GM18520 (cell line): ENCODE data around the gene CBFA2T3.

Experiments
- ATAC-seq: cut with Tn5 transposase; IDR thresholded peaks from one replicate; pipeline ENCODE4 v1.9.1; 2021; ENCODE audit not compliant: unreplicated experiment

Gene CBFA2T3

DNA sequence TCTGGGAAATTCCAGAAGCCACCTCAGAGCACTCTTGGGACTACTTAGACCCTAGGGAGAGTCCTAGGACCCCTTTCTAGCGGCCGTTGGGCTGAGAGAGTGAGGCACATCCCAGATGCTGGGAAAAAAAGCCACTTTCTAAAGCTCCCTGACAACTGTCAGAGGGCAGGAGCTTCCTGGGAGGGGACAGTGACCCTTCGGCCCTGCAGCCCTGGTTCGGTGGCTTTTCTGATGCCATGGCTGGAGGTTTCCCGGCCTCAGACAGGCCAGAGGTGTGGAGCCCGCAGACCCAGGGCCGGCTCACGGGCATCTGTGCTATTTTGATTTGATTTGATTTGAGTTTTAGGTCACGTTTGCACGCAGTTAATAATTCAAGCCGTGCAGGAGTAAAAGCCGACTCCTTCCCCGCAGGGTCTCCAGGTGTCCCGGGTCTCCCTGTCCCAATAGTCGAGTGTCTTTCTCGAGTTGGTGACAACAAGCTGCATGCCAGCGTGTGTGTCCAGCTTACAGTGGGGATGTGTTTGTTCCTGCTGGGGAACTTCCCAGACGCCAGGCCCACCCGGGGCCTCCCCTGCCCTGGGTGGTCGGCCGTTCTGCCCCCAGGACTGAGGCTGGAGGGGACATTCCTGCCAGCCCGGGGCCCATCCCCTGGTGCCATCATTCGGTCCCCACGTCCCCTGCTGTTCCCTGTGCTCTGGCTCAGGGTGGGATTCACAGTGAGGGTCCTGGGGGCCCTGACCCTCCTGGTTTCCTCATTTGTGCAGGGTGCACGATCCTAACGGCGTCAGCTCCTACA, 1.0 kb upstream of the CBFA2T3 start:
- no peak for ATAC-seq

GRCh38 chr16:88976366-88977017, 515 bp downstream of the CBFA2T3 start:
- no peak for ATAC-seq

DNA sequence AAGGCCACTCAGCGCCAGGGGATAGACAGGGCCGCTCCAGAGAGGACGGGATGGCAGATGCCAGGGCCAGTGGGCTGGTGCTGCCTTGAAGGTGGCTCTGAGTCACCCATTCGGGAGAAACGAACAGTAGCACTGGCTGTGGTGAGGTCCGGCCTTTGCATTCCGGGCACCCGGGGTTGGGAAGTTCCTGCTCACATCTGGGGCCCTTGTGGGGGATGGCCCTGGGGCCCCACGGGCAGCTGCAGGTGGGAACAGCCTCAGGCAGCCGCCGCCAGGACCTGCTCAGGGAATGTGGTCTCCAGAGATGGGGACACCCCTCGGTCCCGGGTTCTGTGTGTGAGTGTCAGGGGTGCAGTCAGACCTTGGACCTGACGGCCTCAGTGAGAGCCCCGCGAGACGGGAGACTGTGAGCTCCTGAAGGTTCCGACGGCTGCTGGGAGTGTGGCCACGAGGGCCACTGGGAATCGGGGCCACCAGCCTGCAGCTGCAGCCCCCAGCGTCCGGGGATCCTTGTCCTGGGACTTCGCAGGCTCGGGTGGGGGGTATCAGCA, 1.4 kb downstream of the CBFA2T3 start:
- ATAC-seq, result no peak

- ATAC-seq, result no peak
These were observed 2.1 kb downstream of the CBFA2T3 start for GRCh38 chr16:88974916-88975215.

GRCh38 chr16:88974080-88974915, 2.7 kb downstream of the CBFA2T3 start:
- no peak for ATAC-seq

DNA sequence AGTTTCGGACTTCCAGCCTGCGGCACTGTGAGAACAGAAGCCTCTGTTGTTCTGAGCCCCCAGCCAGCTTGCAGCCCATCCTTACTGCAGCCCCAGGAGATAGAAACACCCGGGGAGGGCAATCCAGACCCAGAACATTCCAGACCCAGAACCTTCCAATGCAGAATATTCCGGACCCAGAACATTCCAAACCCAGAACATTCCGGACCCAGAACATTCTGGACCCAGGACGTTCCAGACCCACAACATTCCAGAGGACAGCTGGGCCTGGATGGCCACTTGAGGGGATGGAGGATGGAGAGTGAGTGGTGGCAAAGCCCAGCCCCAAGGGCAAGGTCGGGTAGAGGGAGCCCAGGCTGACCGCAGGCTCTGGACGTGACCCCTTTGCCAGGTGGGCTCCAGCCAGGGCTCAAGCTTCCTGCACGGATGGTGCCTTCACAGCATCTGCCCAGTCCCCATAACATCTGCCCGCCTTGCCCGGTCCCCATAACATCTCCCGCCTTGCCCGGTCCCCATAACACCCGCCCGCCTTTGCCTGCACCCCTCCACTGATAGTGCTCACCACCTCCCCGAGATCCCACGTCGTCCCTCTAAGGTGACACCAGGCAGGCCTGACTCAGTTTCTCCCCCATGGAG, 3.5 kb downstream of the CBFA2T3 start:
- no peak for ATAC-seq

DNA sequence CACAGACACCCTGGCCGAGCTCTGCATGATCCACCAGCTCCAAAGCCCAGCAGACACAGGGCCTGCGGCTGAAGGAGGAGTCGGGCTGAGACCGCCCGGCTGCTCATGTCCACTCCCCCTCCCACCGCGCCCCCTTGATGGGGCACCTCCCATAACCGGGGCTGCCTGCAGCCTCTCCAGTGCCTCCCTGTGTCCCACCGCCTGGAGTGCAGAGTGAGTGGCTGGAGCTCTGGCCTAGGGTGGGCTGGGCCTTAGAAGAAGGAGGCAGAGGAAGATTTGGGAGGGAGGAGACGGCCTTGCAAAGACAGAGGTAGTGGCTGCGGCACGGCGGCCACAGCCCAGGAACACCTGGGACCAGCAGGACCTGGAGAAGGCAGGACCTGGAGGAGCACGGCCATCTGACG, 4.0 kb downstream of the CBFA2T3 start:
- no peak for ATAC-seq

- no peak for ATAC-seq
These were observed 4.7 kb downstream of the CBFA2T3 start for GRCh38 chr16:88972349-88972748.

DNA sequence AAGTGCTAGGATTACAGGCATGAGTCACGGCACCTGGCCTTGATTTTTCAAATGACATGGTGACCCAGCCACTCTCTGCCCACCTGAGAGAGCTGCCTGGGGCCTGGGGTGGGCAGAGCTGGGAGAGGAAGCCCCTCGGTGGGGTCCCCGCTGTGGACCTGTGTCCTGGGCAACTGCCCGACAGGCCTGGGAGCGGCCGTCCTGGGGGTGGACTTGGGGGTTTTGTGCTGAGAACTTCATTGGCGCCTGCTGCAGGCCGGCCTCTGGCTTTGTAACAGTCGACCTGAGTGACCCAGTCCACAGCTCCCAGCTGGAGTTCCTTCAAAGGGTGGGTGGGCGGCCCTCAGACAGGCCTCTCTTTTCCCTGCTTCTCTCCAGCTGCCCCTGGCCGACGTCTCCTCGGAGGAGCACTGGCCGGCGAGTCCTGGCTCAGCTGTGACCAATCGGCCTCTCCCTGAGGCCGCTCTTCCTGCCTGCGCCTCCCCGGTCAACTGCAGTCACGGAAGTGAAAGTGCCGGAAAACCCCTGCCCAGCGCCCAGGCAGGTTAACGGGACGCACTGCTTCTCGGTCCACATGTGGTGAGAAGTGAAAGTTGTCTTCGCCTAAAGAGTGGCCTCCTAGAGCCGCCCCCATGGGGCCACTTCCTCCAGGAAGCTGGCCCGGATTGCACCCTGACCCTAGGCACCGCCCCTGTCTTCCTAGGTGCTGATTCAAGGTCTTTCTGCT, 5.5 kb downstream of the CBFA2T3 start:
- ATAC-seq, result peak; percentile 26

DNA sequence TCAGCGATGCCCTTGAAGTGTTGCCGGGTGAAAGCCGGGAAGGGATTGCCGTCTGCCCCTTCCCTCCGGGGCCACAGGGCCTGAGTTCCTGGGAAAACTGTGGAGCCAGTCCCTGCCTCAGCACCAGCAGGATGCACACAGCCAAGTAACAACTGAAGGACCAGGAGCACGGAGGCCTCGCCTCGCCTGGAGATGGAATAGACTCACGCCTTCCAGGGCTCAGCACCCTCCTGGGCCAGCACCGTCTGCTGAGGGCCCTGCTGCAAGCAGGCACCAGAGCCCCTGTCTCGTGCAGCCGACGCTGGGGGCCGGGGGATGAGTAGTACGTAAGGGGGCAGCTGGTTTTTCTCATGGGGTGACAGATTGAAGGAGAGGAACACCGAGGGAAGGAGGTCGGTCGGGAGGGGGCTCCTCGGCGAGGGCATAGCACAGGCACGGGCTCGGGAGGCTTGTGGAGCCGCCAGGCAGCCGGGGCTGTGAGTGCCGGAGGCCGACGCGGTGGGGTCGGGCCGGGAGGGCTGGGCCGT, 6.4 kb downstream of the CBFA2T3 start:
- no peak for ATAC-seq

DNA sequence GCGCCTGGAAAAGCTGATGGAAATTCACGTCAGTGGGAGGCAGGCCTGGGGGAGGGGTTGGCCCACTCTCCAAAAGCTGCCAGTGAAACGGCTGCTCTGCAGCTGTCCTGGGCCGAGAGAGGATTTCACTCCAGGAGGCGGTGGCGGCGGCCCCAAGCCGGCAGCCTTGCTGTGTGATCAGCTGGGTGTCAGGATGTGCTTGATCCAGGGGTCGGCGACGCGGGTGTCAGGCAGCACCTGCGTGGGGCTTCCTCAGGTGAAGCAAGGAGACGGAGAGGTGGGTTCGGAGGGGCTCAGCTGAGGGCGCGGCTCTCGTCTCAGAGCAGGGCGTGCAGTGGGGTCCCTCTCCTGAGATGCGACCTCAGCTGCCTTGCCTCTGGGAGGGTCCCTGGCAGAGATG, 7.0 kb downstream of the CBFA2T3 start:
- ATAC-seq, result no peak

GRCh38 chr16:88969361-88969831, 7.6 kb downstream of the CBFA2T3 start:
- ATAC-seq, result no peak

- ATAC-seq, result no peak
These were observed 8.3 kb downstream of the CBFA2T3 start for GRCh38 chr16:88968589-88969280.

DNA sequence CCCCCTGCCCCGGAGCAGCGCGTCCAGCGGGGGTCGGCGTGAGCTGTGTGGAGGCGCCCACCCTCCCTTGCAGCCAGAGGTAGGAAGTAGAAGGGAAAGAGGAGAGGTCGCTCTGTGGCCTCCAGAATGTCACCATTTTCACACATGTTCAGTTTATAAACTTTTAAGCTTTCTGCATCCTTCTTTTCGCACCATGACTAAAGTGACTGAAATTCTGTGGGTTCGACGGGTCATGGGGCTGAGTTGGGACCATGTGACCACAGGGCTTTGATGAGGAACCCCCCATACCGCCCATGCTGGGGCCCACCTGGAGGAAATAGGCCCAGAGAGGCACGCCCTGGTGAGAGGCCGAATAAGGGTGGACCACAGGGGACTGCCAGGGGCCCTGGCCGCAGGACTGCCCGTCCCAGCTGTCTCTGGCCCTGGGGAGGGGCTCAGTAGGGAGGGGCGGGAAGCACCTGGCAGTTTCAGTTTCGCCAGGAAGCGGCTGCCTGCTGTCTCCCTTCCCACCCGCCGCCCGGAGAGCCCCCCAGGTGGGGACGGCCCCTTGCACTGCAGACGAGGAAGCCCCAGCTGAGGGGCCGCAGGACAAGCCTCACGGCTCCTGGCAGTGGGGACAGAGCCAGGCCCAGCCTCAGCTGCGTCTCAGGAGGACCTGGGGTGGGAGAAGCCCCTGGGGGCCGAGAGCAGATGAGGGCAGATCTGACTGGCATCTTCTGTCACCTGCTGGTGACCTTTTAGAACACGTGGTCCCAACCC, 9.0 kb downstream of the CBFA2T3 start:
- ATAC-seq, result peak; percentile 40

DNA sequence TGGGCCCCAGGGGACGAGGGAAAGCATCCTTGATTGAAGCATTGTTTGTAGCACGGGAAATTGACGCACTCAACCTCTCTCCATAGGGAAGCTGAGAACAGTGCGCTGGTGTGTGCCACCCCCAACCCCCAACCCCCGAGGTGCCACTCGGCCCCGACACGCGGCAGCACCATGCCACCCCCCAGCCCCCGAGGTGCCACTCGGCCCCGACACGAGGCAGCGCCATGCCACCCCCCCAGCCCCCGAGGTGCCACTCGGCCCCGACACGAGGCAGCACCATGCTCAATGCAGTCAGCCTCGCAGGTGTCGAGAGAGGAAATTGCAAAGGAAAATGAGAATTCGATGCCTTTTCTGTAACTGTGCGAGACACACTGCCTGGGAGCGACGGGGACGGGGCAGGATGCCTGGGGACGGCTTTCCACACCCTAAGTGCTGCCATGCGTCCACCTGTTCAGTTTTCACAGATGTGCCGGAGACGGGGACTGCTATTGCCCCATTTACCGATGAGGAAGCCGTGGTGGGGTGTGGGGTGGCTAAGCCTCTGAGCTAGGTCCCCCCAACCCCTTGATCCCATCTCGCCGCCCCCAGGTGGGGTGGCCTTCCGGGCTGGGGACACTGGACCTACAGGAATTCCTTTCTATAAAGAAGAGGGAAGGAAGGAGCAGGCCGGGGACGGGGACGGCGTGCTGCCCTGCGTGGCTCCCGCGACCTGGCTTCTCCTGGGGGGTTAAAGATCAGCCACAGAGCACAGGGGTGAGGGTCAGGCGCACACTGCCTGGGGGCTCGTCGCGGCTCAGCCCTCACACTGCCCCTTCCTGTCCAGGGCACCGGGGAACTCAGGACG, 9.8 kb downstream of the CBFA2T3 start:
- no peak for ATAC-seq

DNA sequence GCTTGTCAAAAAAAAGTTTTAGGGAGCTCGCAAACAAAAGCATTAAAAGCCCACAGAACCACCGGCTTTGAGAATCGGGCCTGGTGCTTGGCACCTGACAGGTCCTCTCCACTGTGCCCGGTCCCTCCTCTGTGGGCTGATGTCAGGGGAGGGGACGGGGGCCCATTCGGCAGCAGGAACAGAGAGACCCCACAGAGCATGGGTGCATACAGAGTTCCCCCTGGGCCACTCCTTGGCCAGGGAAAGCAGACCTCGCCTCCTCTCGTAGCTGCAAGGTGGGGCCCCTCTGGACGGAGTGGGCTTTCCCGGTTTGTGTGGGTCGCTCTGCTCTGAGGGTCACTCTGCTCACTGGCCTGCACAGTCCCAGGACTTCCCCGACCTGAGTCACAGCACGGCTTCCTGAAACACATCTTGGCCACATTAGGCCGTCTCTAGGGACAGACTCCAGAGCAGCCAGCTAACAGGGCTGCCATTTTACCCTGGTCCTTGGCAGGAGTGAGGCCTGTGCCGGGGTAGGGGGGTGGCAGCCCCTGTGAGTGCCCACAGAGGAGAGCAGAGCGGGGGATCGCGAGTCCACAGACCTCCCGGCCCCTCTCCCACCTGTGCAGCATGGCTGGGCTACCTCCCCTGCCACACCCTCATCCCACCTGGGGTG, 11.1 kb downstream of the CBFA2T3 start:
- ATAC-seq, result no peak

DNA sequence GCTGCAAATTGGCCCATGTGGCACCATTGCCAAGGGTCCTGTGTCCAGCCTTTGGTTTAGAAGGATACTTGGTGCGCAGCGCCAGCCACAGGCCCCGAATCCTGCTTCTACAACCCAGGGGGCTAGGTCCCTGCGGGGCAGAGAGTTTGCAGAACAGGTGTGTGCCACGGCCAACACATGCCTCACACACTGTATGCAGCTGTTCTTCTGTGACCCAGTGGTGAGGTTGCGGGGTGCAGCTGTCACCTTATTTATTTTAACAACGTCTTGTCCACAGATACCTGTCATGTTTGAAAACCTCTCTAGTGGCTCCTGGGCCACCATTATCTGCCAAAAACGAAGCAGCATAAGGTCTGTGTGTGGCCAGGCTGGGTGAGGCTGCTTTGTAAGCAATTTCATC, 11.6 kb downstream of the CBFA2T3 start:
- ATAC-seq, result no peak
